ENCODE results near the gene FGD5.

- TF ChIP-seq CTCF (optimal IDR thresholded peaks at IDR 0.05 in 1 of 3, IDR thresholded peaks at IDR 0.05 in 1 of 3, conservative IDR thresholded peaks at IDR 0.05 in 1 of 3; ENCODE audit: extremely low read depth in 1 of 3, insufficient read depth in 2 of 3, low read length in 3 of 3): no peak
- no peak for TF ChIP-seq EZH2 (IDR thresholded peaks at IDR 0.05; ENCODE audit: low read length)
These were observed 27.6 kb downstream of the FGD5 start for GRCh38 chr3:14846226-14846880.

Measured in keratinocyte (primary cell).